GM12891 (cell line): ENCODE results near the gene ZBTB21.

Experiments used
- PAX5 ChIP-seq: IDR thresholded peaks from 2 replicates; pipeline ENCODE4 v1.6.1; 2011; ENCODE audit warnings: low read length, moderate library complexity, mild to moderate bottlenecking; ENCODE audit not compliant: insufficient read depth, severe bottlenecking
- POLR2AphosphoS5 ChIP-seq: IDR thresholded peaks from 2 replicates; pipeline ENCODE4 v1.6.1; 2011; ENCODE audit warnings: low read depth, low read length, control low read depth
- SPI1 ChIP-seq: IDR thresholded peaks from 2 replicates; pipeline ENCODE4 v1.6.1; 2011; ENCODE audit warnings: low read depth, low read length, control low read depth

GRCh38 chr21:42022091-42022430 is 11.9 kb upstream of the ZBTB21 start:
- no peak for TF ChIP-seq PAX5
- TF ChIP-seq SPI1, result no peak
- no peak for TF ChIP-seq POLR2AphosphoS5
